Measurements from ENCODE around the gene MMS19.
"Not testable (repeated sequence)": the region's sequence is repeated elsewhere in the genome, so short reads cannot be mapped to it uniquely, and the experiment has no call there.

The MMS19 gene

DNA sequence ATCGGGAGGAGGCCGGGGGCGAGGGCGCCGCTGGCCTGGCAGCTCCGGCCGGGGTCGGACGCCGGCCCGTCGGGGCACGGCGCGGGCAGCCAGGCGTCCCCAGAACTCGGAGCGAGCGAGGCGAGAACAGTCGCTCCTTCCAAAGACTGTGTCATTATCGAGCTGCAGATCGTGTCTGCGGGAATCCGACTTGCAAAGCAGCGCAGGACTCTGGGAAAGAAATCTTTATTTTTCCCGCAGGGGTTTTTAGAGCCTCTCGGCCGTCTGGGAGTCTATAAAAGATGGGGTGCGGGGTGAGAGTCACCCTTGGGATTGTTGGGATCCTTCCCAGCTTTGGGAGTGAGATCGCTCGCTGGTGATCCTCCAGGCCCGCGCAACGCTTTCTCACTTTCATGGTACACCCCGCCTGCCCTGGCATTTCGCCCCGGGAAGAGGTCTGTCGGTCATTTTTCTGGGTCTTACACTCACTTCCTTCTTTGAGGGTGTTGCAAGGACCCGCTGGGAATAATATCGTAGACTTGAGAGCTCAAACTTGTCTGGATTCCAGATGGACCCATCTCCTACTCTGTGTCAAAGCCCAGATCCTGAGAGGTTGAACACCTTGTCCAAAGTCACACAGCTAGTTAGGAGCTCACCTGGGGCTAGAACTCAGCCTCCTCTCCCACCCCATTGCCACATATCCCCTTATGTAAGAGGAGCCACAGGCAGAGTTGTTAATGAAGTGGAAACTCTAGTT is 1.5 kb upstream of the MMS19 start:
- no peak for DNase-seq (ENCODE audit: low spot score)

DNA sequence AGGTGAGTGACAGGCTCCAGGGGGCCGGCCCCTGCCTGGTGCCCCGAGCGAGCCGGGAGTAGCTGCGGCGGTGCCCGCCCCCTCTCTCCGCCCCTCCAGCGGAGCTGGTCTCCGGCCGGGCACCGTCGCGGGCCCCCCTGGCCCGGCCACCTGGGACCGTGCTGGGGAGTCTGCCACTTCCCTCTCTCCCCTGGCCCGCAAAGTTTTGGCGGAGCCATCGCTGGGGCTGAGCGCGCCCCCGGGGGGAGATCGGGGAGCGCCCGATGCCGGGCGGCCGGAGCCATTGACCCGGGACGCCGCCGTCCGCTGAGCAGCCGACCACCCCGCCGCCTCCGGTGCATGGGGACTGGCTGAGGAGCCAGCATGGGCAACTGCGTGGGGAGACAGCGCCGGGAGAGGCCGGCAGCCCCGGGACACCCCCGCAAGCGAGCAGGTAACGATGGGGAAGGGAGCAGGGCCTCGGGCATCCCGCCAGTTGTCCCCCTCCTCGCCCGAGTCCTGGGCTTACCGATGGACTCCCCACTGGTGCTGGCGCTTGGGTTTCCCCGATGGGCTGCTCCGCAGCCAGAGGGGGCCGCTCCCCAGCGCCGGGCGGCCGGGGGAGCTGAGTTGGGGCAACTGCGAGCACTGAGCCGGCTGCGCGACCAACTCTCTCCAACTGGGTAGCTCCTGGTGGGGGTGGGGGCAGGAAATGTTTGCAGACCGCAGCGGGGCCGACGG is 779 bp upstream of the MMS19 start, which contains the start of gene UBTD1:
UBTD1 (plus strand) TSS at position 84 of the 720 bp plus-strand sequence; CDS start at position 364, 280 bp downstream.
- peak; percentile 77 for DNase-seq (ENCODE audit: low spot score)

DNA sequence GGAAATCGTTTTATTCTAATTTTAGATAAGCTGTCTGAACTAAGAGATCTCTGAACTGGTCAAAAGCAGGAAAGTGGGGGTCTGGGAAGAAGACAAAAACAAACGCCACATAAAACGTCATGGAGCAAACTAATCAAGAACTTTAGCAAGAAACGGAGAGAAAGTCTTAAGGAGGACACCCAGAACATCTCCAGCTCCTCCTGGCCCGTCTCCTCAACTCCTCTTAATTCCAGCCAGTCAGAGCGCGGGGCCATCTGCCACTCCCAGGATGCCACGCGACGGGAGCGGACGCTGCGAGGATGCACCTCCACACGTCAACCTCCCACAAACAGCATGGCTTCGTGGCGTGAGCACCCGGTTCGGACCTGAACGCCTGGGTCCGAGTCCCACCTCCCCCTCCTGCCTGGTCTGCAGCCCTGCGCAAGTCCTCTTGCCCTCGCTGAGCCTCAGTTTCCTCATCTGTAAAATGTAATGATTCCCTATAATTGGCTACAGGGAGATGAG is 598 bp downstream of the MMS19 start:
- DNase-seq (ENCODE audit: low spot score) = peak; percentile 82

DNA sequence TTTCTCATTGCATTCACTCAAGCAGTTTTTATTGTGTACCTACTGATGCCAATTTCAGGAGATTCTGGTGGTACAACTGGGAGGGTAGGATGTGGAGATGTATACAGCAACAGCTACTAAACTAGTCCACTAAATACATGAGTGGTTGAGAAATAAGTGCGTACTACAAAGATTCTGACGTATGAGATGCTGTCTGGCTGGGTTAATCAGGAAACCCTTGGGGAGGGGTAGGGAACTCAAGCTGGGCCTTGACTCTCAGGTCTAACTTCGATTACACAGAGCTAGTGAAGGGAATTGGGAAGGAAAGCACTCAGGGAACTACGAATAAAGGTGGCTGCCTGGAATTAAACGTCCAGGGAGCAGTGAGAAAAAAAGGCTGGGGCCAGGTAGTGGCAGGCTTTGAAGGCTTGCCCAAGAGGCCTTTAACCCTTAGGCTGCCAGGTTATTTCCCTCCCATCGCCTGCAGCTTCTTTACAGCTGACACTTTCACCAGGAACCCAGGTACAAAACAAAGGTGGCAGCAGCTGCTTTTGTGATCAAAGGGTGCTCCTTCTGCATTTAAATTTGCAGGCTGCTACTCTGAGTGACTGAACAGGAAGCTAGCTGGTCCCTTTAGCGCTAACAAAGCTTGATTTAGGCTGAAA is 3.2 kb downstream of the MMS19 start:
- DNase-seq (ENCODE audit: low spot score) = no peak

DNA sequence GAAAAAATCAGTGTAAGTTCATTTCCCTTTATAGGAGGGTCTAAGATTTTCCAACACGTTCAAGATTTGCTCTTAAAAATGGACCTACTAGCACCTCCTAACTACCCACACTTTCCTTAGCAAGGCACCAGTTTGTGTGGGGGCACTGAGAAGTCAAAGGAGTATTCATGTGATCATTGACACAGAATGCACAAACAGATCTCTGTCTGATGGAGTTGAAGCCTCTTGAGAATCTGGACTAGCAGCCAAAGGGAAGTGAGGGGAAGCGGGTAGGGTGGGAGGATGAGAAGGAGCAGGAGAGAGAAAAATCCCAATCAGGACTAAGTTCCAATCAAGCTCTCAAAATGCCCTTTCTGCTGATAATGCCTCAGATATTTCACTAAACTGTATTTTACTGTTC is 4.1 kb downstream of the MMS19 start:
- DNase-seq (ENCODE audit: low spot score) = no peak

DNA sequence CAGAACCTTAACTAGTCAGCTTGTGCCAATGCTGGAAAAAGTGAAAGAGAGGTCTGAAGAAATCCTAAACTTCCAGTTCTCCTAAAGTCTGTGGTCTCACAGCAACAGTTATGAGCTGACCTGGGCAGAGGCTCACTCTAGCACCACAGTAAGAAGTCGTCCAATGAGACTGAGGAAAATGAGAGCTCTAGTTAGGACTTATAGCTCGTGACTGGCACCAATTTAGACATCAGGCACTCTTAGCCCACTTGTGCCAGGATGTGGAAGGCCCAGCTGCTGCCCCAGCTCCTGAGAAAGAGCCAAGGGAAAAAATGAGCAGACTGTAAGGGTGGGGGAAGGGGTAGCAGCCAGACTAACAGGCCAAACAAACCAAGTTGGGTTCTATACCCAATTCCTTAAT is 7.6 kb downstream of the MMS19 start:
- DNase-seq (ENCODE audit: low spot score) = no peak

DNA sequence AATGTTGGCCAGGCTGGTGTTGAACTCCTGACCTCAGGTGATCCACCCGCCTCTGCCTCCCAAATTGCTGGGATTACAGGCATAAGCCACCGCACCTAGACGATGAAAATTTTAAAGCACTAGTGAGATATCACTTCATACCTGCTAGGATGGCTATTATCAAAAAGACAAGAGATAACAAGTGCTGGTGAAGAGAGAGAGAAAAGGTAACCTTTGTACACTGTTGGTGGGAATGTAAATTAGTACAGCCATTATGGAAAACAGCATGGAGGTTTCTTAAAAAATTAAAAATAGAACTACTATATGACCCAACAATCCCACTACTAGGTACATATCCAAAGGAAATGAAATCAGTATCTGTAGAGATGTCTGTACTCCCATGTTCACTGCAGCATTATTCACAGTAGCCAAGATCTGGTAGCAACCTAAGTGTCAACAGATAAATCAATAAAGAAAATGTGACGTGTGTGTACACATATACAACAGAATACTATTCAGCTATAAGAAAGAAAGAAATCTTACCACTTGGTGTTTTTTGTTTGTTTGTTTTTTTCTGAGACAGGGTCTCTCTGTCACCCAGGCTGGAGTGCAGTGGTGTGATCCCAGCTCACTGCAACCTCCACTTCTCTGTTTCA is 12.5 kb downstream of the MMS19 start:
- no peak for DNase-seq (ENCODE audit: low spot score)

DNA sequence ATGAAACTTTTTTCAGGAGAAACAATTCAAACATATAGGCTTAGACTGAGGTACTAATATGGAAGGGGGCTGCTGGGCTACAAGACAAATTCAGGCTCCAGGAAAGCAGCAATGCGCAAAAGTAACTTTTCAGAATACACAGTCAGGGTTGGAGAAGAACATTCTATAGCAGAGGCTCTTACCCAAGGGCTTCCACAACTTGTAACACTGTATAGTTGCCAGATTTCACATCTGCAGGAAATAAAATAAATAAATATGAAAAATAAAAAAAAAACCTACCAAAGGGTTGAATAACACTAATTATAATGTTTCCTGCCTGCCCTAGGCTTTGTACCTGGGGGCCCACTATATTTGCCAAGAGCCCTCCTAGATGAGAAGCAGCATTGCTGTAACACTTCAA is 14.3 kb downstream of the MMS19 start:
- no peak for DNase-seq (ENCODE audit: low spot score)

DNA sequence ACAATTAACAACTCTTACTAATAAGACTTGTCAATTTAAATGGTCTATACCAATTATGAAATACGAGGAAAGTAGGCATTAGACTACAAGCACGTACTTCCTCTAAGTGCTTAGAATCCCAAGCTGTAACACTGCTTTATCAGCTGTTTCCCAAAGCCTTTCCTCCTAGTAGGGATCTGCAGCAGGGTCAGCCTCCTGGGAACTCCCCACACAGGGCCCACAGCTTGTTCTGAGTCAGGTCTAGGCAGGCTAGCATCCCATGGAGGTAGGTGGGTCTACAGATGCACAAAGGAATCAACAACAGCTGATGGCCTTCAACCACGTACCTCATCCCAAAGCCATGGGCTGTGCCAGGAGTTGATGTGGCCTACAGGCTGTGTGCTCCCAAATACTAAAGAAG is 14.7 kb downstream of the MMS19 start:
- no peak for DNase-seq (ENCODE audit: low spot score)

DNA sequence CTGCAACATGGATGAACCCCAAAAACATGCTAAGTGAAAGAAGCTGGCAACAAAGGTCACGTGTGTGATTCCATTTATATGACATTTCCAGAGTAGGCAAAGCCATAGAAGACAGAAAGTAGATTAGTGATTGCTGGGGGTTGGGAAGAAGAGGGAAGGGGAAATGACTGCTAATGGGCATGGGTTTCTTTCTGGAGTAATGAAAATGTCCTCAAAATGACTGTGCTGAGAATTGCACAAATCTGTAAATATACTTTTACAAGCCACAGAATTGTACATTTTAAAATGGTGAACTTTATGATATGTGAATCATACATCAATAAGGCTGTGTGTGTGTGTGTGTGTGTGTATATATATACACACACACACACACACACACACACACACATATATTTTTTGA is 15.8 kb downstream of the MMS19 start:
- DNase-seq (ENCODE audit: low spot score) = no peak

DNA sequence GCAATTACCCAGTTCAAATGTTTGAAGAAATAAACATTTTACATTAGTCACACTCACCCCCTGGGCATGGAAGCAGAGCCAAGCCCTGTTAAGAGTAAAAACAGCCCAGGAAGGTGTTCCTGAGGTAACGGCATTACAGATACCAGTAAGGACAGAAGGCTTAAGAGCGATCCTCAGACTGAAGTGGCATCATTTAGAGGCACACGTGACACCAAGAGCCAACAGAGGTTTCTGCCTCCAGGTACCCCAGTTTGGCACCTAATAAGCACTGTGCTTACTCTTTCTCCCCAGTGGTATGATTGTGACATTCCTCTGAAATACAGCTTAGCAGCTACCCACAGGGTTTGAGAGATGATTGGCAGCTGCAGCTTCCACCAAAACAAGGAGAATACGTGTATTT is 17.2 kb downstream of the MMS19 start:
- no peak for DNase-seq (ENCODE audit: low spot score)

DNA sequence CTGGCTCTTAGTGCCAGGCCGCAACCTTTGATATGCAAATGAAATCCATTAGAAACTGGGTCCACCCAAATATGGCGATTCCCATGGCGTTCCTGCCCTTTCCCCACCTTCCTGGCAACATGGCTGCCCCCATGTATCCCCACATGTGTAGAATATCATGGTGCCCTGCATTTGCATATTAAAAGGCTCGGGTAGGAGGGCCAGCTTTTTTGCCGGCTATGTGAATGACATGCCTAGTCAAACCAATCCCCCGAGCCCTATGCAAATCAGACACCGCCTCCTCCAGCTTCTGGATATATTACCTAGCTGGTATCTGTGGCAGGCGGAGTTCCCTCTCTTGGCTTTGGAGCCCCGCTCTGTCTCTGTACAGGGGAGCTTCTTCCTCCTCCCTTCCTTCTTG is 18.3 kb downstream of the MMS19 start:
- peak; percentile 78 for DNase-seq (ENCODE audit: low spot score)

DNA sequence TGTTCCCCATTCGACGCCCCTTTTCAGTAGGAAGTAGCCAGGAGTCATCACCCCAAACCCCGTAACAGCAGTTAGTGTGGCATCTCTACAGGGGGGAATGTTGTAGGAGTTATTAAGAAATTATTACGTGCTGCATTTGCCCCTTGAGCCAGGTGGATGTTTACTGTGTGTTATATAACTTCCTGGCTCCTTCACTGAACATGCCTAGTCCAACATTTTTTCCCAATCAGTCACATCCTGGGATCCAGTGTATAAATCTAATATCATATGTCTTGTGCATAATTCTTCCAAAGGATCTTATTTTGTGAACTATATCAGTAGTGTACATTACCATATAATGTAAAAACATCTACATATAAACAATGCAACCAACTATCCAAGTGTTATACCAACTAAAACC is 18.8 kb downstream of the MMS19 start:
- not testable (repeated sequence) for DNase-seq (ENCODE audit: low spot score)

DNA sequence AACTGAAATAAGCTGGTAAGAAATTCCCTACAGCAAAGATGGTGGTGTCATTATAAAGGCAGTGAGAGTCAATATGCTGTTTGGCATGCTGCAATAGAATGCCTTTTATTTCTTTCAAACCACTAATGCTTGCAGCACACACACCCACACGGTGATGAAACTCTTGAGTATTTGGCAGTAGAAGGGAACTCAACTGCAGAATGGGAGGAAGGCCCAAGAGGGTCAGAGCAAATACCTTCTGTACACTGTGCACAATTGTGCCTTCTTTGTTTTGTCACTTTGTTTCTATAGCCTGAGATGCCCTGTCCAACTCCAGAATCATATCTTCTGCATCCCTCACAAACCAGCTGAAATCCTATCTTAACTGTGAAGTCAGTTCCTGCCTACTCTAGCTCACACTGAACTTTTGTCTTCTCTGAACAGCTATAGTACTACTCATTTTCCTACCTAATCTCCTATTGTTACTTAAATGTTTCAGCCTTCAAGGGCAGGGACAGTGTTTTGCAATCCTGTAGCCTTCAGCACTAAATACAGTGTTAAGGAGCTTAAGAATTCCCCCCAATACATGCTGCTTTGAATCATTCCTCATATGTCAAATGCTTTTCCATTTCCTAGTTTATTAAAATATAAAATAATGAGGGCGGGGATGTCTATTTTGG is 22.2 kb downstream of the MMS19 start:
- DNase-seq (ENCODE audit: low spot score) = no peak

DNA sequence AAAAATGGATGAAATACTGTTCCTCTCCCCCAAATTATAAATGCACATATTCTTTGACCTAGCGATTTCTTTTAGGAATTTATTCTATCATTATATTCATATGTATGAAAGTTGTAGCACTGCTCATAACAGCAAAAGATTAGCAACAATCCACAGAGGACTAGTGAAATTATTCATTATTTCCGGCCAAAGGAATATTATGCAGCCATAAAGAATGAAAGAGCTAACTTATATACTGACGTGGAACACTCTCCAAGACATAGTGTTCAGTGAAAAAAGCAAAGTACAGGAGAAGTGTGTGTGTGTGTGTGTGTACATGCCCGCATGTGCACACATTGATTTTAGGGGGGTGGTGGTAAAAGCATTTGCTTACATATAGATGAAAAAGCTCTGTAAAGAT is 23.3 kb downstream of the MMS19 start:
- no peak for DNase-seq (ENCODE audit: low spot score)

DNA sequence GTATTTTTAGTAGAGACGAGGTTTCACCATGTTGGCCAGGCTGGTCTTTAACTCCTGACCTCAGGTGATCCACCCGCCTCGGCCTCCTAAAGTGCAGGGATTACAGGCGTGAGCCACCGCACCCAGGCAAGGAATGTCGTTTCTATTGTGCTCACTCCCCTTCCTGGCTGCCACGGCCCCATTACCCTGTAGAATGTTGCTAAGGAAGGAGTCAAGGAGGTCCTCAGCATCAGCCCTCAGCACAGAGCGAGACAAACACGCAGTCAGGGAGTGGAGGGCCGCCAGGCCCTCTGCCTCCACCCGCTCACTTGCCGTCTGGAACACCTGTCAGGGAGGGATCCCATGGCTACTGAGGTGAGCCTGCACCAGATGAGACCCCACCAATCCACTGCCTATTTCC is 29.4 kb downstream of the MMS19 start:
- not testable (repeated sequence) for DNase-seq (ENCODE audit: low spot score)

DNA sequence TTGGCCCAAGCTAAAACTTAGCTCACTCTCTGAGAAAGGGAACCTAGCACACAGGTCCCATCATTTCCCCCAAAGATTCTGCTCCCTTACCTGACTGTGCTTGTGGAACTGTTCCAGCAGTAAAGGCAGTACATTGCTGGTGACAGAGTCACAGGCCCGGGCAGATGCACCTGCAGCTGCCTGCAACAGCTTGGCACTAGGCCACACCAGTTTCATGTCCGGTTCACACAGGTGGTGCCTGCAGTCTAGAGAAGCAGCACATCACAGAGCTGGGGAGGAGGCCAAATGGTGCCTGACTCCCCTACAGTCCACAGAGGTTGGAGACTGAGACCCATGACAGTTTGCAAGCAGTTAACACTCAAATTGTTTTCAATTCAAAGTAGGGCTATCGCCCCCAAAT is 30.1 kb downstream of the MMS19 start:
- no peak for DNase-seq (ENCODE audit: low spot score)

DNA sequence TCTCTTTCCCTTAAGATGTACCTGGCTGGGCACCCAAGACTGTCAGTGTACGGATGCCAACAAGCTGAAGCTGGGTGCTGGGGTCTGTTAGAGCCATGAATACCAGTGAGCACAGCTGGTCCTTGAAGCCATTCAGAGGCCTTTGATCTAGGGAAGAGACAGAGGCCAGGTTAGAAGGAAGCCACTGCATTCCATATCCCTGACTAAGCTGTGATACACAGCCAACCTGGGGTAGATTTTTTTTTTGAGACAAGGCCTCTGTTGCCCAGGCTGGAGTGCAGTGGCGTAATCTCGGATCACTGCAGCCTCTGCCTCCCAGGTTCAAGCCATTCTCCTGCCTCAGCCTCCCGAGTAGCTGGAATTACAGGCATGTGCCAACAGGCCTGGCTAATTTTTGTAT is 31.5 kb downstream of the MMS19 start:
- DNase-seq (ENCODE audit: low spot score) = no peak

DNA sequence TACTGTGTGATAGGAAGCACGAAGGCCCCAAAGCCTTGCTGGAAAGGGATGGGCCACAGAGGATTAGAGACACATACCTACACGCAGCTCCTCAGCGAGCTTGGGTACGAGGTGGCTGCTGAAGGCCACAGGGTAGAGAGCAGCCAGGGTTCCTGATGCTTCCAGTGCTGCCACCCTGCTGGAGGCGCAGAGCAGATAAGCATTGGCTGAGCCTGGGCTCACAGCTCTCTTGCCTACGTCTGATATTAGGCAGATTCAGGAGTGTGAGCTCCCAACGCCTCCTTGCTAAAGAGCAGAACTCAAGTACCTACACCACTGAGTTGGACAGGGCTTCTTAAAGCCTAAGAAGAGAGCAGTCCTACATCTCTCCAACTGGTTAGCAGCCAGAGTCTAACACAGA is 32.2 kb downstream of the MMS19 start:
- no peak for DNase-seq (ENCODE audit: low spot score)

DNA sequence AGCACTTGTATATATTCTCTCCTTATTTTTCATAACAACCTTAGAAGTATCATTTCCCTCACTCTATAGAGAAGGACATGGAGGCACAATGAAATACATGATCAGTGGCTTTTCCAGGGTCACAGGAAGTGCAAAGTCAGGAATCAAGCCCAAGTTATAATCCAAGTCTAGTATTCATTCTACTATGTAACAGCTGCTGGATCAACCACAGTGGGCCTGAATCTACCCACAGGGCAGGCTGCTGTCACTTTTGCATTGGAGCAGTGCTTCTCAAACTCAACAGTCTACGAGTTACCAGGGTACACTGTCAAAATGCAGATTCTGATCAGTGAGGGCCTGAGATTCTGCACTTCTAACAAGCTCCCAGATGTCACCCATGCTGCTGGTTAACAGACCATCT is 34.0 kb downstream of the MMS19 start:
- DNase-seq (ENCODE audit: low spot score) = no peak

DNA sequence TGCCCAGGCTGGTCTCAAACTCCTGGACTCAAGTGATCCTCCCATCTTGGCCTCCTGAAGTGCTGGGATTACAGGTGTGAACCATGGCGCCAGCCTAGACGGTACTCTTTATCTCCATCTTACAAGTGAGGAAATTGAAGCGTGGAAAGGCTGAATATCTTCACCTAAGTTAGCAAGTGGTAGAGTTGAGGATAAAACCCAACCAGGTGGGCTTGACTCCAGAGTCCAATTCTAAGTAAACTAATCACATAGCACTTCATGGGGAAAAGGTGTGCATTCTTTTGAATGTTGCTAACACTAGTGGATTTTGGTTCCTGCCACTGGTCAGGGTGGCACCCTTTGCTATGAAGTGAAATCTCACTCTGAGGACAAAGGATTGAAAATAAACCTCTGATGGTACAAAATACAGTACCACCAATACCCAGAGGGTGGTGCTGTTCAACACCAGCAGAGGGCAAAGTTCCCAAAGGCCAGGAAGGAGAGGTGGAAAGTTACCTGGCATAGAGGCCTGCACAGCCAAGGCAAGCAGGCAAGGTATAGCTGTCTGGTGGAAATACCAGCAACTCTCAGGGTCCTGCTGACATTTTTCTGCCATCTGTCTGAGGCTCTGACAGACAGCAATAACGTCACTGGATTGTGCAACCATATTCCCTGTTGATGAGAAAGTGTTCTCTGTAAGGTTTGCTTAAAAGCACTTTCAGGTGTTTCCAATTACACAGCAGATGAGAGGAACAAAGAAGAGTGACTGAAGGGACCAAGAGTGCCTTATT is 34.7 kb downstream of the MMS19 start:
- DNase-seq (ENCODE audit: low spot score) = peak; percentile 61
